ENCODE results near the gene PERCC1.

PERCC1 gene

GRCh38 chr16:1455190-1456171 lies 24.6 kb downstream of the PERCC1 start:
- no peak for DNase-seq (ENCODE audit: low read depth)

GRCh38 chr16:1456951-1457350 lies 26.1 kb downstream of the PERCC1 start:
- TF ChIP-seq, protein P1, sequence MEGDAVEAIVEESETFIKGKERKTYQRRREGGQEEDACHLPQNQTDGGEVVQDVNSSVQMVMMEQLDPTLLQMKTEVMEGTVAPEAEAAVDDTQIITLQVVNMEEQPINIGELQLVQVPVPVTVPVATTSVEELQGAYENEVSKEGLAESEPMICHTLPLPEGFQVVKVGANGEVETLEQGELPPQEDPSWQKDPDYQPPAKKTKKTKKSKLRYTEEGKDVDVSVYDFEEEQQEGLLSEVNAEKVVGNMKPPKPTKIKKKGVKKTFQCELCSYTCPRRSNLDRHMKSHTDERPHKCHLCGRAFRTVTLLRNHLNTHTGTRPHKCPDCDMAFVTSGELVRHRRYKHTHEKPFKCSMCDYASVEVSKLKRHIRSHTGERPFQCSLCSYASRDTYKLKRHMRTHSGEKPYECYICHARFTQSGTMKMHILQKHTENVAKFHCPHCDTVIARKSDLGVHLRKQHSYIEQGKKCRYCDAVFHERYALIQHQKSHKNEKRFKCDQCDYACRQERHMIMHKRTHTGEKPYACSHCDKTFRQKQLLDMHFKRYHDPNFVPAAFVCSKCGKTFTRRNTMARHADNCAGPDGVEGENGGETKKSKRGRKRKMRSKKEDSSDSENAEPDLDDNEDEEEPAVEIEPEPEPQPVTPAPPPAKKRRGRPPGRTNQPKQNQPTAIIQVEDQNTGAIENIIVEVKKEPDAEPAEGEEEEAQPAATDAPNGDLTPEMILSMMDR (IDR thresholded peaks at IDR 0.05; ENCODE audit: insufficient read depth, low read depth, low read length, missing control alignments), result no peak
- H3K4me3 ChIP-seq (ENCODE audit: low read depth, low read length), result no peak overlapping the region
- DNase-seq (ENCODE audit: low read depth), result no peak

More at GRCh38 chr16:1455190-1456171, 24.6 kb downstream of the PERCC1 start:
- H3K4me3 ChIP-seq (ENCODE audit: low read depth, low read length), result no peak overlapping the region
- TF ChIP-seq, protein P1 (IDR thresholded peaks at IDR 0.05; ENCODE audit: insufficient read depth, low read depth, low read length, missing control alignments), result no peak

DNA sequence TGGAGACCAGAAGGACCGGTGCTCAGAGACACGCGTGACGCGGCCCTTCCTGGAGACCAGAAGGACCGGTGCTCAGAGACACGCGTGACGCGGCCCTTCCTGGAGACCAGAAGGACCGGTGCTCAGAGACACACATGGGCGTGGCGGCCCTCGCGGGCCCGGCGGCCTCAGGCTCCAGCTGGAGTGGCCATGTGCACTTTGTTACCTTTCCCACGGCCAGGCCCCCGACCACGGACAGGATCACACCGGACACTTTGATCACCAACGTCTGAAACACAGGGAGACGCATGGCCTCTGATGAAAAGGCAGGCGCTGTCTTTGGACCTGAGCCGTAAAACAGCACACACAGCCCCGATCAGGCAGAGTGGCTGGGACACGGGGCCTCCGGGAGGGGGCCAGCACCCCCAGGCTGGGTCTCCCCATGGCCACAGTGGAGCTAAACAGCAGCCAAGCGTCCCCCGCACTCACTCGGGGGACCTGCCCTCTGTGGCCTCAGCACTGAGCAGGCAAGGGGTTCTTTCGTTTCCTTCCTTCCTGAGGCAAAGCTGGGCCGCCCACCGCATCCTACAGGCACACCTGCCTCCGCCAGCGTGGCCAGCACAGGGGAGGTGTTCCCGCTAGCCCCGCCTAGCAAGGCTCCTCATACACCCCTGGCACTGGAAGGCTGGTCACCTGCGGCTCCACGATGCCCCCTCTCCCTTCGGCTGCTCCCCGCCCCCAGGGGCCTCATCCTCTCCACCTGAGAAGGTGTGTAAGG lies 26.8 kb downstream of the PERCC1 start:
- no peak overlapping the region for H3K4me3 ChIP-seq (ENCODE audit: low read depth, low read length)
- DNase-seq (ENCODE audit: low read depth), result no peak
- TF ChIP-seq, protein P1 (IDR thresholded peaks at IDR 0.05; ENCODE audit: insufficient read depth, low read depth, low read length, missing control alignments), result no peak

DNA sequence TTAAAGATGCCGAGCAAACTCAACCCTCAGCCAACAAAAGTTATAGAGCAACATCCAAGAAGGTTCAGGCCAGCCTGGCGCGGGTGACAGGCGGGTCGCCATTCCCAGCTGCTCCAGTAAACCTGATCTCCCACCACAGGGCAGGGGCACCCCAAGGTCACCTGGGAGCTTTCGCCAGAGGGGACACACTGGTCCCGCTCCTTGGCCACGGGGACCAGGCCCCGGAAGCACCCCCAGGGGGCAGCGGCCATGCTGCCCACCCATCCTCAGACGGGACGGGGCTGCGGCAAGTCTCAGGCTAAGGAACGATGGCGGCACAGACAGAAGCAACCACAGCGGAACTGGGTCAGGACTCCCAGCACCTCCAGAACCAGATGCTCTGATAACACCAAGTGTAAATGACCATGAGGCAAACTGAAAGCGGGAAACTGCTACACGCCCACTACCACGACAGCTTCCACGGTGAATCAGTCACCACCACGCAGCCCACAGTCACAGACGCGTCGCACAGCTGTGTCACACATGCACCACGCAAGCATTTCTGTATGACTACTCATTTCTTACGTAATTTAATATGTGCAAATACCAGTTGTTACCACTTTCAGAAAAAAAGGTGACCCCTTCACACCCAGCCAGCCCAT lies 27.6 kb downstream of the PERCC1 start:
- TF ChIP-seq, protein P1 (IDR thresholded peaks at IDR 0.05; ENCODE audit: insufficient read depth, low read depth, low read length, missing control alignments), result no peak
- H3K4me3 ChIP-seq (ENCODE audit: low read depth, low read length), result no peak overlapping the region
- DNase-seq (ENCODE audit: low read depth), result peak; percentile 28

GRCh38 chr16:1458977-1459341 lies 28.1 kb downstream of the PERCC1 start:
- peak; percentile 52 for DNase-seq (ENCODE audit: low read depth)
- TF ChIP-seq, protein P1 (IDR thresholded peaks at IDR 0.05; ENCODE audit: insufficient read depth, low read depth, low read length, missing control alignments), result no peak
- H3K4me3 ChIP-seq (ENCODE audit: low read depth, low read length), result no peak overlapping the region

DNA sequence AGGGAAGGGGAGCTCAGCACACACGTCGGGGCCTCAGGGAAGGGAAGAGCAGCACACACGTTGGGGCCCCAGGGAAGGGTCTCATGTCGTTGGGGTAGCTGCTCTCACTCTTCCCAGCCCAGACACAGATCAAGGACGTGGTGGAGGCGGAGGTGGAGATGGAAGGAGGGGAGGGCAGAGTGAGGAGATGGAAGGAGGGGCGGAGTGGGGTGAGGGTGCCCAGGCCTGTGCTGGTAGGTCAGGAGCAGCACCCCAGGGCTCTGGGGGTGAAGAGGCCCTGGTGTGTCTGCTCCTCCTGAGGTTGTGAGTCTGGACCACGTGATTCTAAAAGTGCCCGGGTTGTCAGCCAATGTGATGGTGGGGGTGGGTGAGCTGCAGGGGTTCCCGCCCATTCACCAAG lies 29.1 kb downstream of the PERCC1 start:
- no peak overlapping the region for H3K4me3 ChIP-seq (ENCODE audit: low read depth, low read length)
- TF ChIP-seq, protein P1 (IDR thresholded peaks at IDR 0.05; ENCODE audit: insufficient read depth, low read depth, low read length, missing control alignments), result no peak
- no peak for DNase-seq (ENCODE audit: low read depth)
